ENCODE measurements around the gene PIK3C3.

Gene PIK3C3

GRCh38 chr18:41954827-41955613 is at the start of gene PIK3C3:
TSS of gene PIK3C3 (plus strand) at chr18:41955234. CDS start at chr18:41955292, 58 bp downstream.
- peak; percentile 94 for DNase-seq

- no peak for DNase-seq
These were observed 49.1 kb upstream of the PIK3C3 start for GRCh38 chr18:41905786-41906527.

- DNase-seq = peak; percentile 51
These were observed 48.4 kb upstream of the PIK3C3 start for GRCh38 chr18:41906528-41907146.

GRCh38 chr18:41917181-41917580 is 37.9 kb upstream of the PIK3C3 start:
- no peak for DNase-seq

GRCh38 chr18:41921770-41922169 is 33.3 kb upstream of the PIK3C3 start:
- DNase-seq = no peak

- no peak for DNase-seq
These were observed 32.9 kb upstream of the PIK3C3 start for GRCh38 chr18:41922176-41922575.

- DNase-seq = peak; percentile 18
These were observed 32.2 kb upstream of the PIK3C3 start for GRCh38 chr18:41922841-41923240.

GRCh38 chr18:41923446-41923845 is 31.6 kb upstream of the PIK3C3 start:
- DNase-seq = no peak

GRCh38 chr18:41928581-41928980 is 26.5 kb upstream of the PIK3C3 start:
- DNase-seq = no peak

- no peak for DNase-seq
These were observed 22.1 kb upstream of the PIK3C3 start for GRCh38 chr18:41932899-41933298.

GRCh38 chr18:41933778-41934177 is 21.3 kb upstream of the PIK3C3 start:
- no peak for DNase-seq

- DNase-seq = no peak
These were observed 18.4 kb upstream of the PIK3C3 start for GRCh38 chr18:41936471-41937134.

- DNase-seq = no peak
These were observed 16.6 kb upstream of the PIK3C3 start for GRCh38 chr18:41938445-41938844.

- DNase-seq = no peak
These were observed 15.7 kb upstream of the PIK3C3 start for GRCh38 chr18:41939326-41939725.

GRCh38 chr18:41940506-41941215 is 14.4 kb upstream of the PIK3C3 start:
- no peak for DNase-seq

- no peak for DNase-seq
These were observed 12.8 kb upstream of the PIK3C3 start for GRCh38 chr18:41942254-41942653.

GRCh38 chr18:41948544-41949110 is 6.4 kb upstream of the PIK3C3 start:
- no peak for DNase-seq

GRCh38 chr18:41949206-41949920 is 5.7 kb upstream of the PIK3C3 start:
- DNase-seq = no peak

- no peak for DNase-seq
These were observed 654 bp downstream of the PIK3C3 start for GRCh38 chr18:41955688-41956087.

GRCh38 chr18:41959045-41959444 is 4.0 kb downstream of the PIK3C3 start:
- no peak for DNase-seq

- no peak for DNase-seq
These were observed 10.7 kb downstream of the PIK3C3 start for GRCh38 chr18:41965634-41966255.

All from retina (tissue), 1 donor.